ENCODE measurements around the gene IFRD2. TPM values are rescaled to one million over a fixed set of nuclear protein-coding genes. Genes with fewer than 3 reads are reported as not detected.
A peak's percentile ranks its signal among the peaks of the same experiment; 100 is the strongest.

The IFRD2 gene
- total and polyA plus RNA-seq, 9 of the 15 experiments (the other 6 are each of a cell fraction or from before 2014, with no cell fraction given), result 30.5 to 115 (median 52.8) TPM

DNA sequence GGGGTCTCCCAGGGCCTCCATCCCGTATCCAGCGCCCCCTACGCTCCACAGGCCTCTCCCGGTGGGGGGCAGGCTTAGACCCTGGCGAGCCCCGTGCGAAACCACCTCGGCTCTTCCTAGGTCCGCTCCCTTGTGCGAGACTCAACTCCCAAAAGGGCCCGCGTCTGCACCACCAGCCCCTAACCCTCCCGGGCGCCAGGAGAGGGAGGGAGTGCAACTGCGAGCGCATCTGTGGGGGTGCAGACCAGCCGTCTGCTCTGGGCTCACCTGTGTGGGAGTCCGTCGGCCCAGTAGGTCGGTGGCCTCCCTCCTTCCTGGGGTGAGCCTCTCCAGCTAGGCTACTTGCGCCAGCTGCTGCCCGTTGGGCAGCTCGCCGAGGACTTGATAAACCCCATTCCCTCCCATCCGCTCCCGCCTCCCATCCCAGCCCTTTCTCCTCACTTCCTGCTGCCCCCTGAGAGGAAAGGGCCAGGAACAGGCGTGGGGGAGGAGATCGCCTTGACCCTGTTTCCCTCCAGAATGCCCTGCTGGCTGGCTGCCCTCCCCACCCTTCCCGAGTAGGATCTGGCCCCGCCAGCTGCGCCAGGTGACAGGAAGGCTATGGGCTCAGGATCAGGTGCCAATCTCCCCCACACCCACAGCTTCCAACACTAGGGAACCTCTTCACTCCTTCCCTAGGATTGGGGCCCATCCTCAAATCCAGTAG, 30.3 kb upstream of the IFRD2 start, which contains the start of gene HYAL2:
Gene HYAL2 (minus strand): TSS at position 360 of the 706 bp plus-strand sequence. CDS start 2,256 bp downstream, outside the sequence.
- TF ChIP-seq HMG20A (CRISPR knock-in tag; conservative IDR thresholded peaks at IDR 0.05), result no peak
- TF ChIP-seq PCBP1 (IDR thresholded peaks at IDR 0.05; ENCODE audit: low read depth, low read length, poor library complexity, severe bottlenecking), result peak; percentile 14
- TF ChIP-seq, protein P1, sequence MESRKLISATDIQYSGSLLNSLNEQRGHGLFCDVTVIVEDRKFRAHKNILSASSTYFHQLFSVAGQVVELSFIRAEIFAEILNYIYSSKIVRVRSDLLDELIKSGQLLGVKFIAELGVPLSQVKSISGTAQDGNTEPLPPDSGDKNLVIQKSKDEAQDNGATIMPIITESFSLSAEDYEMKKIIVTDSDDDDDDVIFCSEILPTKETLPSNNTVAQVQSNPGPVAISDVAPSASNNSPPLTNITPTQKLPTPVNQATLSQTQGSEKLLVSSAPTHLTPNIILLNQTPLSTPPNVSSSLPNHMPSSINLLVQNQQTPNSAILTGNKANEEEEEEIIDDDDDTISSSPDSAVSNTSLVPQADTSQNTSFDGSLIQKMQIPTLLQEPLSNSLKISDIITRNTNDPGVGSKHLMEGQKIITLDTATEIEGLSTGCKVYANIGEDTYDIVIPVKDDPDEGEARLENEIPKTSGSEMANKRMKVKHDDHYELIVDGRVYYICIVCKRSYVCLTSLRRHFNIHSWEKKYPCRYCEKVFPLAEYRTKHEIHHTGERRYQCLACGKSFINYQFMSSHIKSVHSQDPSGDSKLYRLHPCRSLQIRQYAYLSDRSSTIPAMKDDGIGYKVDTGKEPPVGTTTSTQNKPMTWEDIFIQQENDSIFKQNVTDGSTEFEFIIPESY (CRISPR knock-in tag; IDR thresholded peaks at IDR 0.05), result 0 out of 2 replicates have a peak, but pooled peaks have one; percentile 9
- Histone ChIP-seq H2AFZ (ENCODE audit: low read depth, low read length) (peak within 1 kb of the TSS; percentile 99), H3K27me3 (ENCODE audit: control insufficient read depth in 2 of 2, insufficient read depth in 2 of 2, low read length in 2 of 2) (no peaks in the 10 kb centered on the region), H3K9me3 (replicated peaks; ENCODE audit: control insufficient read depth, insufficient read depth, low read depth, low read length) (no peaks in the 10 kb centered on the region), H3K4me2 (ENCODE audit: insufficient read depth, low read length) (peak within 1 kb of the TSS; percentile 90), H4K20me1 (replicated peaks; ENCODE audit: control insufficient read depth, insufficient read depth, low read length) (no peaks in the 10 kb centered on the region), H3K36me3 (ENCODE audit: control insufficient read depth, insufficient read depth, low read length) (peaks cover 42% of the 10 kb centered on the region; the same call in 2 of the 3 replicates), H3K27ac (ENCODE audit: extremely low read depth, low read depth, low read length) (peak within 1 kb of the TSS; percentile 100), H3K9ac (ENCODE audit: insufficient read depth in 1 of 2, low read depth in 2 of 2, low read length in 2 of 2) (peak within 1 kb of the TSS; percentile 98), H3K9me1 (ENCODE audit: control insufficient read depth, insufficient read depth, low read length) (no peaks in the 10 kb centered on the region), H3K4me3 (peak within 1 kb of the TSS; percentile 81), H3K4me1 (replicated peaks in 1 of 2; ENCODE audit: control insufficient read depth in 2 of 2, insufficient read depth in 2 of 2, low read length in 2 of 2) (peaks cover 25 to 66% of the 10 kb centered on the region in 2 experiments; a peak in 4 of 5 replicates), H3K79me2 (ENCODE audit: control insufficient read depth, insufficient read depth, low read length) (peaks cover 32% of the 10 kb centered on the region)
- CTCF ChIA-PET (ENCODE audit: low intra/inter-chr PET ratio), result no interaction called here
- no peak for FAIRE-seq
- POLR2A ChIA-PET, result no interaction called here
- no peak for ATAC-seq
- no peak for DNase-seq (ENCODE audit: extremely low read depth in 1 of 4, low spot score in 3 of 4)
- WGBS (ENCODE audit: insufficient coverage, low coverage, missing lambda C conversion rate), result 84% methylated on average over 8 of the region's 31 CpGs
- in situ Hi-C loops (cut with MboI) (no loop called here), intact Hi-C loops (cut with micrococcal nuclease) (no loop called here)
- no TSS peak for BruUV-seq (replicated peaks)
